ENCODE data around the gene C10orf62.
"Not testable (repeated sequence)": the region's sequence is repeated elsewhere in the genome, so short reads cannot be mapped to it uniquely, and the experiment has no call there.

The C10orf62 gene

DNA sequence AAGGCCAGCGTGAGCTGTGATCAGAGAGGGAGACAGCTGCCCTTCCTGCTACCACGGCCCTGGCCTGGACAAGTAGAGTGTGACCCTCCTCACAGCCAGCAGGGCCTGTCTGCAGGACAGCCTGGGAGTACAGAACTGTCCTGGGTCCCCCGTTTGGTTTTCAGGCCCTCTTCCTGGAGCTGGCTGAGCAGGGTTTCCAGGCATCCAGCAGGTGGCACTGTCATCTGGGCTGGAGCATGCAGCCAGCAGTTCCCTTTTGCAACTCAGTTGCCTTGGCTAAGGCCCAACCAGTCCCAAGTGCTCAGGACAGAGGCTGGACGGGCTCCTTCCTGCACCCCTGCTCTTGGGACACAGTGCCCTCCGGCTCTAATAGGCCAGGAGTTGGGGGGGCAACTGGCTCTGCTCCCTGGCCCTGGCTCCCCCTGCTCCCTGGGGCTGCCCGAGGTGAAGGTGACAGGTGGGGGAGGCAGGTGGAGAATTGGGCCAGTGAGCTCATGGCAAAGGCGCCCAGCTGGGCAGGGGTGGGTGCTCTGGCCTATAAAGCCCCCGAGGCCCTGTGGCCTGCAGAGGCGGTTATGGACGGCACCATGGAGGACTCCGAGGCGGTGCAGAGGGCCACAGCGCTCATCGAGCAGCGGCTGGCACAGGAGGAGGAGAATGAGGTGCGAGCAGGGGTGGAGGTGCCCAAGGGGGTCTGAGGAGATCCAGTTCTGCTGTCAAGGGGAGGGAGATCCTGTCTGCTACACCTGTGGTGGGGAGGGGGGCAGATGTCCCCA is 17.1 kb upstream of the C10orf62 start, which contains the start of gene ANKRD2:
Gene ANKRD2, plus strand, starts transcription at position 566 of the 776 bp plus-strand sequence. Its CDS starts 10 bp downstream, at position 576.
- peak; percentile 88 for DNase-seq (ENCODE audit: low spot score)
- TF ChIP-seq CTCF (IDR thresholded peaks at IDR 0.05; ENCODE audit: extremely low read depth, missing control alignments): peak; percentile 87

DNA sequence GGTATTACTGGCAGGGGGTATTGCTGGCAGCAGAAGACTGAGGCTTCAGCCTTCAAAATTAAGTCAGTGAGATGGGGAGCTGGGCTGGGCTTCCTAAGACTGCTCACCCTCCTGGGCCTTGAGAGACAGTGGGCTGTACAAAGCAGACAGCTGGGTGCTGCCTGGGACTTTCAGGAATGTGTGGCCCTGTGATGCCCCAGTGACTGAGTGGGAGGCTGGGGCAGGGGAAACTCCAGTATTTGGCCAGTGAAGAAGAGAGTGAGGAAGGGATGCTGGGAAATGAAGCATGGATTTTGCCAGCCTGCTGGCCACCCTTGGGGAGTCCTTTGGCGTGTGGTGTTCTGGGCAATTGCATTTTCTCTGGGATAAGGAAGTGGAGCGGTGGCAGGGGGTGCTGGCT is 16.5 kb upstream of the C10orf62 start:
- no peak for TF ChIP-seq CTCF (IDR thresholded peaks at IDR 0.05; ENCODE audit: extremely low read depth, missing control alignments)
- DNase-seq (ENCODE audit: low spot score): no peak

- DNase-seq (ENCODE audit: low spot score): no peak
Observed at GRCh38 chr10:97573672-97574071, 15.8 kb upstream of the C10orf62 start.

GRCh38 chr10:97574374-97575126 is 15.0 kb upstream of the C10orf62 start:
- no peak for TF ChIP-seq CTCF (IDR thresholded peaks at IDR 0.05; ENCODE audit: extremely low read depth, missing control alignments)
- no peak for DNase-seq (ENCODE audit: low spot score)

More at GRCh38 chr10:97573672-97574071, 15.8 kb upstream of the C10orf62 start:
- no peak for TF ChIP-seq CTCF (IDR thresholded peaks at IDR 0.05; ENCODE audit: extremely low read depth, missing control alignments)

- no peak for DNase-seq (ENCODE audit: low spot score)
- TF ChIP-seq CTCF (IDR thresholded peaks at IDR 0.05; ENCODE audit: extremely low read depth, missing control alignments): no peak
Observed at GRCh38 chr10:97575127-97575668, 14.3 kb upstream of the C10orf62 start.

DNA sequence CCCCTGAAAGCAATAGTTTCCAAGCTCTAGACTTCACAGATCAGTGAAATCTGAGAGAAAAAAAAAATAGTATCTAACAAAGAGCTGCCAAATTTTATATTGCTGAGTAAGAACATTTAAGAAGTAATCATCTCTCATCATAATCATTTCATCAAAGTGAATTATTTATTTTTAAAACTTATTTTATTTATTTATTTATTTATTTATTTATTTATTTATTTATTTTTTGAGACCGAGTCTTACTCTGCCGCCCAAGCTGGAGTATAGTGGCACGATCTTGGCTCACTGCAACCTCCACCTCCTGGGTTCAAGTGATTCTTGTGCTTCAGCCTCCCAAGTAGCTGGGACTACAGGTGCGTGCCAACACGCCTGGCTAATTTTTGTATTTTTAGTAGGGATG is 13.0 kb upstream of the C10orf62 start:
- not testable (repeated sequence) for DNase-seq (ENCODE audit: low spot score)

DNA sequence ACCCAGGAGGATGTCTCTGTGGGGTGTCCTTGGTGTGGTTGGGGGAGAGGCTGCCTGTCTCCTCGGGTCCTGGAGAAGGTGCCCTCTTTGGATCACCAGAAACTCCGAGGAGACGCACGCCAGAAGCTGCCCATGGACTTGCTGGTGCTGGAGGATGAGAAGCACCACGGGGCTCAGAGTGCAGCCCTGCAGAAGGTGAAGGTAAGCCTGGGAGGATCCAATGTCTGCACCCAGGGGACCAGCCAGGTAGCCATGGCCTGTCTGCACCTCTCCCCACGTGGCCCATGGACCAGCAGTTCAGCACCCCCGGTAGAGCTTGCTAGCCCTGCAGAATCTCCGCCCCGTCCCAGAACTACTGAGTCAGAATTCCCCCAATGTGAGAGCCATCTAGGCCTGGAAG is 11.8 kb upstream of the C10orf62 start:
- TF ChIP-seq CTCF (IDR thresholded peaks at IDR 0.05; ENCODE audit: extremely low read depth, missing control alignments): no peak
- DNase-seq (ENCODE audit: low spot score): no peak
